ENCODE data around the gene IRF9. TPM values are rescaled to one million over a fixed set of nuclear protein-coding genes. Genes with fewer than 3 reads are reported as not detected.

The IRF9 gene
- total and polyA plus RNA-seq, 7 donors: 46.2 to 115 (median 55.6) TPM

DNA sequence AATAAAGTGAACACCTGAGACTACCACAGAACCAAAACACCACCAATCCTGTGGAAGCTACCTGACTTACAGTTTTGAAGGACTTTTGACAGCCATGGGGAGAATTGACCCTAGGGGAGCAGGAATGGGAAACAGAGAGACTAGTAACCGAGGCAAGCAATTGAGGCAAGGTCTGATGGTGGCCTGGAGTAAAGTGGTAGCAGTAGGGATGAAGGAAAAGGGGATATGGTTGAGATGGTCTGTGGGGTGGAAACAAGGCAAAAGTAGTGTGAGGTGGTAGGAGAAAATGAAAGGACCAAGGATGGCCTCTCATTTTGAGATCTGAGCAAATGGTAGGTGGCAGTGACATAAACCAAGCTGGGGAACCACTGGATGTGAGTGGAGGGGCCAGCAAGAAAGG lies 4.2 kb upstream of the IRF9 start:
- Histone ChIP-seq H3K9me3 (no peaks in the 10 kb centered on the region), H3K4me1 (peaks cover 0 to 10% (median 9%) of the 10 kb centered on the region in 4 donors), H3K4me3 (no peak overlapping the region), H3K27ac (no peak overlapping the region), H3K36me3 (peaks cover 43 to 75% (median 51%) of the 10 kb centered on the region in 4 donors), H3K27me3 (no peaks in the 10 kb centered on the region)
- no peak for DNase-seq
- TF ChIP-seq, protein P1, sequence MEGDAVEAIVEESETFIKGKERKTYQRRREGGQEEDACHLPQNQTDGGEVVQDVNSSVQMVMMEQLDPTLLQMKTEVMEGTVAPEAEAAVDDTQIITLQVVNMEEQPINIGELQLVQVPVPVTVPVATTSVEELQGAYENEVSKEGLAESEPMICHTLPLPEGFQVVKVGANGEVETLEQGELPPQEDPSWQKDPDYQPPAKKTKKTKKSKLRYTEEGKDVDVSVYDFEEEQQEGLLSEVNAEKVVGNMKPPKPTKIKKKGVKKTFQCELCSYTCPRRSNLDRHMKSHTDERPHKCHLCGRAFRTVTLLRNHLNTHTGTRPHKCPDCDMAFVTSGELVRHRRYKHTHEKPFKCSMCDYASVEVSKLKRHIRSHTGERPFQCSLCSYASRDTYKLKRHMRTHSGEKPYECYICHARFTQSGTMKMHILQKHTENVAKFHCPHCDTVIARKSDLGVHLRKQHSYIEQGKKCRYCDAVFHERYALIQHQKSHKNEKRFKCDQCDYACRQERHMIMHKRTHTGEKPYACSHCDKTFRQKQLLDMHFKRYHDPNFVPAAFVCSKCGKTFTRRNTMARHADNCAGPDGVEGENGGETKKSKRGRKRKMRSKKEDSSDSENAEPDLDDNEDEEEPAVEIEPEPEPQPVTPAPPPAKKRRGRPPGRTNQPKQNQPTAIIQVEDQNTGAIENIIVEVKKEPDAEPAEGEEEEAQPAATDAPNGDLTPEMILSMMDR (IDR thresholded peaks at IDR 0.05): no peak
- TF ChIP-seq POLR2AphosphoS5 (IDR thresholded peaks at IDR 0.05) (no peak), POLR2A (IDR thresholded peaks at IDR 0.05) (no peak), EP300 (IDR thresholded peaks at IDR 0.05) (no peak)
- WGBS, 2 donors: 90 to 95% methylated on average over 1 of the region's 1 CpG
- intact Hi-C loops (cut with DNase I): no loop called here

DNA sequence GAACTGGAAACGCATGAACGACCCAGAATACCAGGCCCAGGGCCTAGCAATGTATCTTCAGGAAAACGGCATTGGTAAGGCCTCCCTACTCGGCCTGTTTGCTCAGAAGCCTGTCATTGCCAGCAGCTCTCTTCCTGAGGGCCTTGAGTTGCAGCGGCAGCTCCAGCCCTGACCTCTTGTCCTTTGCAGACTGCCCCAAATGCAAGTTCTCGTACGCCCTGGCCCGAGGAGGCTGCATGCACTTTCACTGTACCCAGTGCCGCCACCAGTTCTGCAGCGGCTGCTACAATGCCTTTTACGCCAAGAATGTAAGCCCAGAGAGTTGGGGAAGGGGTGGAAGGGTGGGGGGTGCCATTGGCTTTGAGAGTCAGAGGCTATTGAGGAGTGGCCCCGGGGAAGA lies 3.7 kb upstream of the IRF9 start:
- TF ChIP-seq POLR2AphosphoS5 (IDR thresholded peaks at IDR 0.05) (no peak), POLR2A (IDR thresholded peaks at IDR 0.05) (no peak), EP300 (IDR thresholded peaks at IDR 0.05) (no peak)
- TF ChIP-seq, protein P1 (IDR thresholded peaks at IDR 0.05): no peak
- H3K4me3 ChIP-seq: no peak overlapping the region
- H3K27ac ChIP-seq: no peak overlapping the region
- H3K27me3 ChIP-seq: no peaks in the 10 kb centered on the region
- WGBS, 2 donors: 93 to 95% methylated on average over 12 of the region's 12 CpGs
- H3K4me1 ChIP-seq: peaks cover 0 to 15% (median 14%) of the 10 kb centered on the region in 4 donors
- no peak for DNase-seq
- H3K36me3 ChIP-seq: peaks cover 38 to 70% (median 49%) of the 10 kb centered on the region in 4 donors
- no peaks in the 10 kb centered on the region for H3K9me3 ChIP-seq
- intact Hi-C loops (cut with DNase I): no loop called here

DNA sequence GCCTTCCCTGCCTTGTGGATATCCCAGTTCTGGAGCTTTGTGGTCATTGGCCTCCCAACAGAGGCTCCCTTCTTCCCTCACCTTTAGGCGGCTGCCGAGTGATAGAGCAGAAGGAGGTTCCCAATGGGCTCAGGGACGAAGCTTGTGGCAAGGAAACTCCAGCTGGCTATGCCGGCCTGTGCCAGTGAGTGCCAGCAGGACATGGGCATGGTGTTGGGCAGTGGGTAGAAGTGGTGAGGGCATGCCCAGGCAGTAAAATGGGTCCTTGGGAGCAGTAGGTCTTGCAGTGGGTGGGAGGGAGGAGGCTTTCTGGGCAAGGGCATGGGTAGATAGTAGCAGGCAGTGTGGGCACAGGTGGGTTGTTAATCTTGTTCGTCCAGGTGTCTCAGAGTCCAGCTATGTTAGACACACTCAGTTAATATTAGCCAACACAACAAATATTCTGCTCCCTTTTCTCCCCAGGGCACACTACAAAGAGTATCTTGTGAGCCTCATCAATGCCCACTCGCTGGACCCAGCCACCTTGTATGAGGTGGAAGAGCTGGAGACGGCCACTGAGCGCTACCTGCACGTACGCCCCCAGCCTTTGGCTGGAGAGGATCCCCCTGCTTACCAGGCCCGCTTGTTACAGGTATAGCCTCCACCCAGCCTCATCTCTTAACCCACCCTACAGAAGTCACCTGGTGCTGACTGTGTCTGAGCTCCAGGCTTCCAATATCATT lies 1.1 kb upstream of the IRF9 start:
- Histone ChIP-seq H3K9me3 (no peaks in the 10 kb centered on the region), H3K27ac (peak overlapping the region; percentile 90 to 97 (median 92)), H3K4me3 (no peak overlapping the region), H3K27me3 (no peaks in the 10 kb centered on the region), H3K4me1 (peaks cover 0 to 40% (median 28%) of the 10 kb centered on the region in 4 donors), H3K36me3 (peaks cover 45 to 73% (median 53%) of the 10 kb centered on the region in 4 donors)
- no peak for DNase-seq
- TF ChIP-seq, protein P1 (IDR thresholded peaks at IDR 0.05): peak in 1 of 4 experiments; percentile 10
- TF ChIP-seq POLR2AphosphoS5 (IDR thresholded peaks at IDR 0.05): no peak
- 90 to 92% methylated on average over 11 of the region's 11 CpGs for WGBS, 2 donors
- intact Hi-C loops (cut with DNase I): loop anchor here (2.0 kb wide), 2 partner anchors 13 to 29 kb away; partner anchors contain the start of genes IPO4, PSME2 and RNF31

DNA sequence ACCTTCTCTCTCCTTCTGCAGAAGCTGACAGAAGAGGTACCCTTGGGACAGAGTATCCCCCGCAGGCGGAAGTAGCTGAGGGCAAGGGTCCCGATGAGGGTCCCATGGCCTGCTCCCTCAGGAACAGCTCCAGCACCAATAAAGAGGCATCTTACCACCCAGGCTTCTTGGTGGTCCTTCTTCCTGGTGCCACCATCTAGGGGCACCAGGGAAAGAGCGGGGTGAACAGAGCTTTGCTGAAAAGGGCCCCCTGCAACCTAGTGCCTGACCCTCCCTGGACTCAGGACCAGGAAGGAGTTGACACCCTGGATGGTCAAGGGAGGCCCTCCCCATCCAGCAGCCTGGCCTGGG lies 591 bp upstream of the IRF9 start:
- Histone ChIP-seq H3K36me3 (peaks cover 46 to 73% (median 53%) of the 10 kb centered on the region in 4 donors), H3K9me3 (no peaks in the 10 kb centered on the region), H3K4me3 (no peak overlapping the region), H3K4me1 (peaks cover 0 to 40% (median 28%) of the 10 kb centered on the region in 4 donors), H3K27ac (peak overlapping the region; percentile 90 to 97 (median 92)), H3K27me3 (no peaks in the 10 kb centered on the region)
- WGBS, 2 donors: 91 to 96% methylated on average over 4 of the region's 4 CpGs
- no peak for DNase-seq
- TF ChIP-seq POLR2AphosphoS5 (IDR thresholded peaks at IDR 0.05): no peak
- TF ChIP-seq EP300 (IDR thresholded peaks at IDR 0.05): no peak
- TF ChIP-seq, protein P1 (IDR thresholded peaks at IDR 0.05): no peak
- TF ChIP-seq POLR2A (IDR thresholded peaks at IDR 0.05): no peak
- intact Hi-C loops (cut with DNase I): loop anchor here (2.0 kb wide), 2 partner anchors 14 to 28 kb away; partner anchors contain the start of genes IPO4, PSME2 and RNF31

All from sigmoid colon (tissue), 7 donors.